Daoy (cell line): Measurements from ENCODE around the gene GPN2. TPM values are rescaled to one million over a fixed set of nuclear protein-coding genes. Genes with fewer than 3 reads are reported as not detected.

Experiments used
- DNase-seq: peaks from one replicate; pipeline ENCODE4 v3.0.0-alpha.2; 2015; ENCODE audit warnings: low read depth
- total RNA-seq: library from RNA; depleted of rRNA; stranded (reverse); fragments of >200 nt; shearing (Covaris generic); gene quantifications from 2 replicates; pipeline ENCODE4 v1.2.3, GENCODE V29; 2014; rRNA removed

Gene GPN2
- 13.3 and 16.7 TPM in 2 replicates for total RNA-seq

DNA sequence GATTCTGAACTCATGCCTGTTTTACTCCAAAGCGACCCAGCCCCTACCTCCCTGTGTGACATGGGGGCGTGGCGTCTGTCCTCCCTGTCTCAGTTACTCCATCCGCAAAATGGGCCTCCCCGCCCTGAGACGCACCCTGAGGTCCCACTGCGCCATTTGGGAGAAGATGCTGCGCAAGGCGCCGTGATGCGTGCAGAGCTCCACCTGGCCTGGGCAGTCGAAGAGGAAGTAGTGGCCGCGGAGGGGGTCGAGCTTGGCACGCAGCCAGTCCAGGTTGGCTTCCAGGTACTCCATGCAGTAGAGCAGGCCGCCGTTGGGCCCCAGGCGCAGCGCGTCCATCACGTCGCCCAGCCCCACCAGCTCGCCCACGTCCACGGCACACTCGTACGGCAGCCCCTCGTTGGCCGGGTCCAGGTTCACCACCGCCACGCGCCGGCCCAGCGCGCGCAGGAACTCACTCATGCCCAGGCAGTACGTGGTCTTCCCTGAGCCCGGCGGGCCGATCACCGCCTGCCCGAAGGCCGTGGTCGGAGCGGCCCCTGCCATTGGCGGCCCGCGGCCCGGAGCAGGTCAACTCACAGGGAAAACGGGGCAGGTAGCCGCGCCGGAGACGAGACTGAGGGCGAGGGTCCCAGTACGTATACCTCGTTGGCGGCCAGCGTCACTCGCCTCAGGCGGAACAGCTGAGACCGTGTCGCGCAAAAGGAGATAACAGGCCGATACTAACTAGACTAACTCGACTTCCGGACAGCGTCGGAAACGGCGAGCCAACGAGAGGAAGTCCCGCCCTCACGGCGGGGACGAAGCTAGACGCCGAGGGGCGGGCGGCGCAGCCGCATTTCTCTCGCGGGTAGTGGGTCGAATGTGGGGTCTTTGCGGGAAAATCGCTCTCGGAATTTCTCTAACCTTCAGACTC is at the start of gene GPN2:
GPN2 (minus strand) TSS at position 733 of the 916 bp plus-strand sequence; CDS start at position 546, 187 bp downstream.
- peak; percentile 85 for DNase-seq

DNA sequence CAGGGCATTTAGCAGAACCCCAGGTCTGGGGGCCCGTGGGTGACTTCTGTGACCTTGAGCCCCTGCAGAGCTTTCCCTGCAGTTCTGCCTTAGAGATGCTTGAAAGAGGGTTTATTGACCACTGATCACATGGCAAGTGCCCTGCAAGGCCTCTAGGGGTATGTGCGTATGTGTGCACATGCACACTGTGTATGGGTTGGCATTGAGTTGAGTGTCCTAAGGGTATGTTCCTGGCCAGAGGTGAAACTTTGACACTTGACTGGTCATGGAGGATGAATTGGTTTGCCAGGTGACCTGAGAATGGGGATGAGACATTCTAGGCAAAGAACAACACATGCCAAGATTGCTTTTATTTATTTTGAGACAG is 48.6 kb upstream of the GPN2 start:
- DNase-seq = no peak

DNA sequence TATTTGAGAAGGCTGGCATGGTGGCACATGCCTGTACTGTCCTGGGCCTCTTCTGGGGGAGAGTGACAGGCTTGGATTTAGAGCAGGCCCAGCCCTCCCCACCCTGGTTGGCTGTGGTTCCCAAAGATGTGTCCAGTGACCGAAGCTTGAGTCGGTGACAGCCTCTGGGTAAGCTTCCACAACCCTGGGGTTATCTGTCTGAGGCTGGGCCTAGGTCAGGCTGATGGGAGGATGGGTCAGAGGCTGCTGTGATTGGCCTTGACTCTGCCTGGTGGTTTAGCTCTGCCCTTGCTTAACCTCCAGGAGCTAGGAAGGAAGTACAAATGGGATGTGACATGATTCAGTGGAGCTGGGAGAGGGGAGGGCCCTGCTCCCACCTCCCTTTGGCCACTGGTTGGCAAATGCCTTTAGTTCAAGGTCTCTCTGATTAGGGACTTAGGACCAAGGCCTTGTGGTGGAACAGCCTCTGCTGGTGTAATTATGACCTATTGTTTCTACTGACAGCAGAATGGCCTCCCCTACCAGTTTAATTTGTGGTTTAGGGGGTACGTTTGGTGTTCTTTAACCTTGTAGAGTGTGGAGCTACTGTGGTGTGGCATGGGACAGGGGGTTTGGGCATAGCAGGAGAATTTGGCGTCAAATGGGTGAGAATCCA is 48.0 kb upstream of the GPN2 start:
- no peak for DNase-seq

DNA sequence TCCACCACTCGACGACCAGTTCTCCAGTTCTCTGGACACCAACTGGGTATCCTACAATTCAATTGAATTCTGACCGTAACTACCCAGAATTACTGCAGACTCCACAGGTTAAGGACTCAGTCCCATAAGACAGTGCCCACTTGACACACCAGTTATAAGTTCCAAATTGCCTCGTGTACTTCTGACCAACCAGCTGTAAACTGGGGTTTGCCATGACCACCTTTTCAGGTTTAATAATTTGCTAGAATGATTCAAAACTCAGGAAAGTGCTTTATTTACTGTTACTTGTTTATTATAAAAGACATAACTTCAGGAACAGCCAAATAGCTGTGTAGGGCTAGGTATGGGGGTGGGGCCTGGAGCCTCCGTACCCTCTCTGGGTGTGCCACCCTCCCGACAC is 46.7 kb upstream of the GPN2 start:
- no peak for DNase-seq

GRCh38 chr1:26932531-26932930 is 42.4 kb upstream of the GPN2 start:
- DNase-seq = no peak

DNA sequence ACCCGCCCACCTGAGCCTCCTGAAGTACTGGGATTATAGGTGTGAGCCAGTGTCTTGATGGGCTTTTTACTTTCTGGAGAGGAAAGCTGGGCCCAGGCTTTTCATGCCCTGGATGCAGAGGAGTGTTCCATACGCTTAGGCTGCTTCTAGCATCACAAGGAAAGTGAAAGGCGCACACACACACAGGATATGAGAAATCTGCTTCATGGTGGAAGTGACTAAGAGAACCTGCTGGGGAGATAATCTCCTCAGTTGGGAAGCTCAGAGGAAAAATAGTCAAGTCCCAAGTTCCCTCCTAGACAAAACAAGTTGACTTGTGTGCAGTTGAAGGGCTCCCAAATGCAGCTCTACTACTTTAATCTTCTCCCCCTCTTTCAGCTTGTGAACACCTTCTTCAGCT is 33.6 kb upstream of the GPN2 start:
- DNase-seq = peak; percentile 66

DNA sequence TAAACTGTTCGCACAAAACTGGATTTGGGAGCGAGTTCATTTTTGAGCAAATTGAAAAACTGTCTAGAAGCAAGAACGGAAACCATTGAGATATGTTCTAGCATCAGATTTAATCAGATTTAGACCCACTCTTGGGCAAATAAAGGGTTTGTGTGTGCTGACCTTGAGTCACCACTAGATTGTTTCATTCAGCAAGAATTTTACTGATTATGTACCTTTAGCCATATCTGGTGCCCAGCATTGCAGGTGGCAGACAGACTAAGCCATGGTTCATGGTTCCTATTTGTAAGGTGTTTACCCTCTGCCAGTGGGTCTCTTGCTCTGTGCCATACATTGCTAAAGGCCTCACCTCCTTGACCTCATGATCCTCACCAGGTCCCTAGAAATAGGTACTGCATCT is 32.8 kb upstream of the GPN2 start:
- DNase-seq = no peak

DNA sequence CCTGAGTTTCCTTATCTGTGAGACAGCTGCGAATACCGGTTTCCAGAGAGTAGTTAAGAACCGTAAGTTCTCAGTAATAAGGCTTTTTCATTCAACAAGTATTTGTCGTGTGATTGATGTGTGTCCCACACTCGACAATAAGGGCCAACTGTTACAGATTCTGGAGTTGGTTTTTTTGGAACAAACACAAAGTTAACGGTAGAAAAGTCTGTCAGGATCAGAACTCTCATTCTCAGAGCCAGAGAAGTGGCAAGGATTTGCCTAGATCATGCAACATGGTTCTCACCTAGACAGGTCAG is 32.3 kb upstream of the GPN2 start:
- DNase-seq = no peak

DNA sequence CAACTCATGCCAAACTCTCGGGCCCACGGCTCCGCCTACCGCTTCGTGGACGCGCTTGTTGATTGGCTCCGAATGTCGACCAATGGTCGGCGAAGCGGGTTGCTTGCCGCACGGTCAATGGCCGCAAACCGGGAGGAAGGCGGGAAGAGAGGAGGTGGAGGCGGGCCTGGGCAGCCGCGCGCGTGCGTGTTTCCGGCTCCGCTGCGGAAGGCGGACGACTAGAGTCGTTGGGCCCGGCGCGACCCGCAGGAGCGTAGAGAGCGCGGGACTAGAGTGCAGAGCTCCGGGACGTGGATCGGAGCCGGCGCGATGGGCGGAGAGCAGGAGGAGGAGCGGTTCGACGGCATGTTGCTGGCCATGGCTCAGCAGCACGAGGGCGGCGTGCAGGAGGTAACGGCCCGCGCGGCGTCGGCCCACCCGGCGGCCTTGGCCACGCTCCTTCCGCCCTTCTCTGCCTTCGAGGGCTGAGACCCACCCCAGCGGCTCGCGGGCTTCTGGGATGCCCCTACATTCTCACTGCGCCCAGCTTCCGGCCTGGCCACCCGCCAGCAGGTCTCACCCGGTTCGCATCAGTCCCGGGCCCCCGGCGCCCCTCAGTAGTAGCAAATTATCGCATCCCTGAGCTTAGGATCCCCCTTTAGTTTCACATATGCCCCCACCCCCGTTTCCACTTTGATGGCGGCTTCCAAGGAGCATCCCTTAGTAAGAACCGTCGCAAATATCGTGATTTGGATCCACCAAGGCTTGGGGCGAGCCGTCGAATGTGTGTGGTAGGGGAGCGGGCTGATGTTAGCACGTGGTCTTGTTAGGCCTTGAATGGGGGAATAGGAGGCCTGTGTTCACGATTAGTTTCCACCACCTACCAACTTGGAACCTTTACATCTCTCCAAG is 31.7 kb upstream of the GPN2 start, which contains the start of gene NUDC:
NUDC (plus strand) TSS at position 204 of the 891 bp plus-strand sequence; CDS start at position 310, 106 bp downstream.
- peak; percentile 99 for DNase-seq

- no peak for DNase-seq
Observed at GRCh38 chr1:26921126-26921539, 31.1 kb upstream of the GPN2 start.

DNA sequence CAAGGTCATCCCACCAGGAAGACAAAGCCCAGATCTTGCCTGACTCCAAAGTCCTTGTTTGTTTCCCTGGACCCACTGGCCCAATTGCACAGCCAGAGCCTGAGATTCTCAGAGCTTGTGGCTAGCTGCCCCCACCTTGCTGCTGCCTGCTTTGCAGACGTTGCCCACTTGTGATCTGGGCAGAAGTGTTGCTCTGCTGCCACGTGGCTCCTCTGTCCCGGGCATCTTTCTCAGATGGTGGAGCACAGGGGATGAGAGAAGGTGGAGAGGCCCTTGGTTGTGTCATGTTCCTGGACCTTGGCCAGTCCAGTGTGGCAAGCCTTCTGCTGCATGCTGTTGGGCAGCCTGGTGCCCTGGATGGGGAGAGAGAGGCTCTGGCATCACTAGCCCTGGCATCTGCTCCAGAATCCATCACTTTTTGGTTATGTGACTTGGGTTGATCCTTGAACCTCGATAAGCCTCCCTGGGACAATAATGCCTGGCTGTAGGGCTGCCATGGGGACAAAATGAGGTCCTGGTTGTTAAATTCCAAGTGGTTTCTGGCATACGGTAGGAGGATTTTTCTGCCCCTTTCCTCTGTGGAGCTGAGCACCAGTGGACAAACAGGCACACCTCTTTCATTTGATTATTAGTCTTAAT is 25.2 kb upstream of the GPN2 start:
- DNase-seq = no peak

DNA sequence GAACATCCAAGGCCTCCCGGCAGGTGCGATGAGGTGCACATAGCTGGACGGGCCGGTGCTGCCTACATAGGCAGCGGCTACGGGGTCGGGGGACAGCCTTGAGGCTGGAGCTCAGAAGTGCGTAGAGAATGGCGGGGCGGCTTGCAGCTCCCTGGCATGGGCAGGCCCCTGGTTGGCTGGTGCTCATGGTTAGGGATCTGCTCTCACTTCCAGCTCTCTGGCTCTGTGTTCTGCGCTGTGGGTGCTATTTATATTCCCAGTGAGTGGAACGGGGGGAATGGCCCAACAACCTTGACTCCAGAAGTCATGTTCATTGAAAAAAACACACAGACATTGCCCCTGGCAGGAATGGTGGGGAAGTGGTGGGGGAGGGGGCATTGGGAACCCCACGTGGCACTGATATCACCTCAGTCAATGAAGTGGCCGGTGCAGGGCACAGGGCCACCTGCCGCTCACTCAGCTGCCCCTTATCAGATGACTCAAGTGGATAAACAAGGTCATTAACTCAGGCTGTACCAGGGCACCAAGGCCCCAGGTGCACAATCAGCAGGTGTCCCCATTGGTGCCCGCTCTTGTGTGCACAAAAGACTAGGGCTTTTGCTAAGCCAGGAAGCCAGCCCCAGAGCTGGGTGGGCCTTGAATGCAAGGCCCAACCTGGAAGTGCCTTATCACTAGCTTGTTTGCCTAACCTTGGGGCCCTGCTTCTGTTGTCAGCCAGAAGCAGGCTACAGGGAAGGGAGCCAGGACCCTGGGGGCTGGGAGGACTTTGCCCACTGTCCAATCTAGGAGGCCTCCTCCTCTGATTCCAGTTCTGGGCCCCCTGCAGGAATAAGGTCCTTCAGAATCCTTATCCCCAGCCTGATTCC is 23.9 kb upstream of the GPN2 start, which contains the start of gene NR0B2:
NR0B2 (minus strand) TSS at position 222 of the 866 bp plus-strand sequence; CDS start at position 187, 35 bp downstream.
- no peak for DNase-seq

DNA sequence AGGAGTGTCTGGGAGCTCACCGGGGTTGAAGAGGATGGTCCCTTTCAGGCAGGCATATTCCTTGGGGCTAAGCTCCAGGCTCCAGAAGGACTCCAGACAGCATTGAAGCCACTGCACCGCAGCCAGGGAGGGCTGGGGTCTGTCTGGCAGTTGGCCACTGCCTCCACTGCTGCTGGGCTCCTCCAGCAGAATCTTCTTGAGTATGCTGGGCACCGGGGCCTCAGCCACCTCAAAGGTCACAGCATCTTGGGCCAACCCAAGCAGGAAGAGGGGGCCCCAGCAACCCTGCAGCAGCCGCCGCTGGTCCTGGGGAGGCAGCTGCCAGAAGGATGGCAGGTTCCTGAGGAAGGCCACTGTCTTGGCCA is 23.3 kb upstream of the GPN2 start:
- no peak for DNase-seq

- DNase-seq = no peak
Observed at GRCh38 chr1:26912147-26912490, 22.0 kb upstream of the GPN2 start.

DNA sequence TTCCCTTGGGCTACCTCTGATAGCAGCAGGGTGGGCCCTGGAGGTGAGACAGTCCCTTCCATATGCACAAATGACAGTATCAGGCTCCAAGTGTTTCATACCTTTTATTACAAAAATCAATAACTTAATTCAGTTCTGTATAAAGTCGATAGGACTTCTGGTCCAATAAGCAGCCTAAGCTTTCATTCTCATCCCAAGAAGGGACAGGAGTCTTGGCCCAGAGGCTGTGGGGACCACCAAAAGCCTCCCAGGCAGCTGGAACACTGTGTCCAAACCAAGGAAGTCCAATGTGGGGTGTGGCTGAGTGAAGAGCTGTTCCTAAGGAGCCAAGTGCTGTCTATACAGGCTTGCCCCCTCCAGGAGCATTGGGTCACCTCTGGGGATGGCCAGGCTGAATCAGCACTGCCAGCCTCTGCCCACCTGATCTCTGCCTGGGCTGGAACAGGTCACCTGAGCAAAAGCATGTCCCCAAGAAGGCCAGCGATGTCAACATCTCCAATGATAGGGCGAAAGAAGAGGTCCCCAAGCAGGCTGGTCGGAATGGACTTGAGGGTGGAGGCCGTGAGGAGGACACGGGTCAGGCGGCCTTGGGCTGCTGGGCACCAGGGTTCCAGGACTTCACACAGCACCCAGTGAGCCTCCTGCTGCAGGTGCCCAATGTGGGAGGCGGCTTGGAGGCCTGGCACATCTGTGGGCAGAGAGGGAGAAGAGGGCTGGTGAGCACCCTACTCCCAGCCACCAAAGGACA is 21.5 kb upstream of the GPN2 start:
- no peak for DNase-seq

GRCh38 chr1:26910343-26911160 is 20.5 kb upstream of the GPN2 start:
- DNase-seq = no peak

GRCh38 chr1:26909951-26910342 is 19.9 kb upstream of the GPN2 start:
- no peak for DNase-seq

DNA sequence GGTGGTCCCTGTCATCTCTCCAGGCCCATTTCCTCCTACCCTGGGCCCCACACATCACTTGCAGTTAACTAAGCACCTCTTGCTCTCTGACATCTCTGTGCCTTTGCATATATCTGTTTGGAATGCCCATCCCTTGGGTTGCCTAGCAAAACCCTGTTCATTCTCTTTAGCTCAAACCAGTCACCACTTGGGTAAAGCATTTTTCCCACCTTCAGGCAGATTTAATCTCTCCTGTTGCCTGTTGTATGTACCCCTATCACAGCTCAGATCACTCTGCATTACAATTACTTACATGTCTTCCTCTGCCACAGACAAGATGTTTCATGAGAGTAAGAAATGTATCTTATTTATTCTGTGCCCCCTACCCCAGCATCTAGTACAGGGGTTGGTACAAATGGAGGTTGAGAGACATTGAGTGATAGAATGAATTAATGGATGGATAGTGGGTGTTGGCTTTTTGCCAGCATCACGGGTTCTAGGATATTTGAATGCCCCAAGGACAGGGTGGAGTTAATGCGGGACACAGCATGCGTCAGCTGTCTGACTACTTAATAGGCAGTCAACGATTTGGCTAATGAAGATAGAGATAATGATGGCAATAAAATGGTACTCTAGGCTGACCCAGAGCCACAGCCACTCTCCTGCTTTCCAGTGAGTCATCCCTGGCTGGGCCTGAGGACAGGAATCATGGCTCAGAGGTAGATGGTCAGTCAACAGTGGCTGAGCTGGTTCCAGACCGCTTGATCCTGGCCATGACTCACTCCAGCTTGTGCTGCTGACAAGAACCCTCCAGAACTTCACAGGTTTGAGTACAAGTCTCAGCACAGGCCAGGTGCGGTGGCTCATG is 17.2 kb upstream of the GPN2 start:
- DNase-seq = peak; percentile 78
